Neural cell (in vitro differentiated cells): ENCODE data around the gene XXYLT1. TPM values are rescaled to one million over a fixed set of nuclear protein-coding genes. Genes with fewer than 3 reads are reported as not detected.

Experiments
- H2AFZ ChIP-seq: fragments of 200-600, 300-800 bp; sonication (generic), shearing (Covaris generic); 2 replicates; pipeline ENCODE4 v1.6.0; 2014; ENCODE audit warnings: low read depth, mild to moderate bottlenecking, antibody characterized with exemption, low read length, moderate library complexity
- H3F3A ChIP-seq: fragments of 200-600 bp; shearing (Covaris generic); 2 replicates; pipeline ENCODE4 v1.6.1; 2016; ENCODE audit warnings: mild to moderate bottlenecking, moderate library complexity, mixed read lengths, antibody characterized with exemption, low read length; ENCODE audit not compliant: insufficient read depth, poor library complexity, severe bottlenecking
- H3K27ac ChIP-seq: fragments of 200-600, 300-800 bp; sonication (generic), shearing (Covaris generic); 2 replicates; pipeline ENCODE4 v1.5.1; 2014; ENCODE audit warnings: mild to moderate bottlenecking, low read length, moderate library complexity
- H3K27me3 ChIP-seq: fragments of 300-800, 200-600 bp; sonication (generic), shearing (Covaris generic); 2 replicates; pipeline ENCODE4 v1.6.0; 2014; ENCODE audit warnings: mild to moderate bottlenecking, low read depth, low read length, moderate library complexity; ENCODE audit not compliant: insufficient read depth
- H3K36me3 ChIP-seq: fragments of 300-800, 200-600 bp; sonication (generic), shearing (Covaris generic); 2 replicates; pipeline ENCODE4 v1.5.1; 2014; ENCODE audit warnings: mild to moderate bottlenecking, antibody characterized with exemption, low read length, moderate library complexity; ENCODE audit not compliant: insufficient read depth
- H3K4me2 ChIP-seq: fragments of 300-800, 200-600 bp; sonication (generic), shearing (Covaris generic); 2 replicates; pipeline ENCODE4 v1.6.0; 2014; ENCODE audit warnings: mild to moderate bottlenecking, low read length
- H3K4me3 ChIP-seq: fragments of 300-800, 200-600 bp; sonication (generic), shearing (Covaris generic); 2 replicates; pipeline ENCODE4 v1.5.1; 2014; ENCODE audit warnings: mild to moderate bottlenecking, low read length, moderate library complexity
- H3K79me2 ChIP-seq: fragments of 200-600 bp; shearing (Covaris generic); replicated peaks from 2 replicates; pipeline ENCODE4 v1.6.0; 2014; ENCODE audit warnings: mild to moderate bottlenecking, low read length, moderate library complexity; ENCODE audit not compliant: insufficient read depth
- H3K9ac ChIP-seq: fragments of 300-800, 200-600 bp; sonication (generic), shearing (Covaris generic); 2 replicates; pipeline ENCODE4 v1.6.1; 2016; ENCODE audit warnings: mild to moderate bottlenecking, low read length, mixed read lengths
- H3K9me2 ChIP-seq: fragments of 200-600 bp; shearing (Covaris generic); 2 replicates; pipeline ENCODE4 v1.6.1; 2016; ENCODE audit warnings: mild to moderate bottlenecking, low read length, mixed read lengths; ENCODE audit not compliant: insufficient read depth
- H3K9me3 ChIP-seq: fragments of 200-600, 300-800 bp; sonication (generic), shearing (Covaris generic); 2 replicates; pipeline ENCODE4 v1.6.1; 2016; ENCODE audit warnings: mild to moderate bottlenecking, mixed run types, low read length, moderate library complexity, mixed read lengths
- H4K20me1 ChIP-seq: fragments of 200-600 bp; shearing (Covaris generic); 2 replicates; pipeline ENCODE4 v1.6.1; 2016; ENCODE audit warnings: mild to moderate bottlenecking, mixed run types; ENCODE audit not compliant: insufficient read depth
- CTCF ChIP-seq: fragments of 450-650 bp; IDR thresholded peaks from 2 replicates; pipeline ENCODE4 v1.5.1; 2014; ENCODE audit warnings: antibody characterized with exemption, mild to moderate bottlenecking, moderate library complexity; ENCODE audit not compliant: poor library complexity, severe bottlenecking
- EP300 ChIP-seq: fragments of 450-650 bp; conservative IDR thresholded peaks from 2 replicates; pipeline ENCODE4 v1.6.1; 2014; ENCODE audit warnings: antibody characterized with exemption, mild to moderate bottlenecking, moderate library complexity; ENCODE audit not compliant: poor library complexity, severe bottlenecking
- EZH2 ChIP-seq: fragments of 200-600, 300-800 bp; shearing (Covaris generic), sonication (generic); IDR thresholded peaks from 2 replicates; pipeline ENCODE4 v1.6.1; 2014; ENCODE audit warnings: antibody characterized with exemption, low read length, borderline replicate concordance, mild to moderate bottlenecking; ENCODE audit not compliant: insufficient read depth, poor library complexity, severe bottlenecking
- MXI1 ChIP-seq: fragments of 450-650 bp; conservative IDR thresholded peaks from 2 replicates; pipeline ENCODE4 v1.6.1; 2014; ENCODE audit warnings: antibody characterized with exemption, mild to moderate bottlenecking; ENCODE audit not compliant: poor library complexity, severe bottlenecking
- POLR2AphosphoS5 ChIP-seq: IDR thresholded peaks from 2 replicates; pipeline ENCODE4 v1.6.1; 2012
- SMC3 ChIP-seq: fragments of 450-650 bp; conservative IDR thresholded peaks from 2 replicates; pipeline ENCODE4 v1.6.1; 2014; ENCODE audit warnings: antibody characterized with exemption, mild to moderate bottlenecking, moderate library complexity; ENCODE audit not compliant: poor library complexity
- TAF1 ChIP-seq: IDR thresholded peaks from 2 replicates; pipeline ENCODE4 v1.6.1; 2012; ENCODE audit warnings: low read depth
- polyA plus RNA-seq: library from polyadenylated mRNA; depleted of rRNA; stranded (reverse); fragments of >200 nt; gene quantifications from 2 replicates; pipeline ENCODE4 v1.2.3, GENCODE V29; 2014
- TF ChIP-seq, protein P1 (sequence below): IDR thresholded peaks from 2 replicates; pipeline ENCODE4 v1.6.1; 2012; ENCODE audit warnings: borderline replicate concordance

XXYLT1 gene
- polyA plus RNA-seq, 1 donor from 2014 or later = 25.4 TPM

- no peak overlapping the region for H3K27ac ChIP-seq
- H3K79me2 ChIP-seq = peaks cover 6% of the 10 kb centered on the region
- no peak overlapping the region for H2AFZ ChIP-seq
- H3K9me3 ChIP-seq = no peaks in the 10 kb centered on the region
- no peak for TF ChIP-seq POLR2AphosphoS5
- H3K4me2 ChIP-seq = no peak overlapping the region
- H3K36me3 ChIP-seq = no peaks in the 10 kb centered on the region
- no peaks in the 10 kb centered on the region for H3F3A ChIP-seq
- H4K20me1 ChIP-seq = no peaks in the 10 kb centered on the region
- no peaks in the 10 kb centered on the region for H3K9me2 ChIP-seq
- no peak overlapping the region for H3K9ac ChIP-seq
- H3K4me3 ChIP-seq = no peak overlapping the region
- no peaks in the 10 kb centered on the region for H3K27me3 ChIP-seq
Measured at GRCh38 chr3:195251336-195252065, 19.5 kb downstream of the XXYLT1 start.

GRCh38 chr3:195250473-195251251, 20.3 kb downstream of the XXYLT1 start:
- no peak overlapping the region for H2AFZ ChIP-seq
- H3K4me3 ChIP-seq = no peak overlapping the region
- H3K9me3 ChIP-seq = no peaks in the 10 kb centered on the region
- no peak overlapping the region for H3K9ac ChIP-seq
- peaks cover 6% of the 10 kb centered on the region for H3K79me2 ChIP-seq
- H3K27me3 ChIP-seq = no peaks in the 10 kb centered on the region
- no peaks in the 10 kb centered on the region for H3K9me2 ChIP-seq
- no peaks in the 10 kb centered on the region for H4K20me1 ChIP-seq
- no peak overlapping the region for H3K27ac ChIP-seq
- H3K4me2 ChIP-seq = no peak overlapping the region
- no peak for TF ChIP-seq MXI1
- TF ChIP-seq CTCF = no peak
- TF ChIP-seq EP300 = no peak
- TF ChIP-seq EZH2 = no peak
- TF ChIP-seq, protein P1, sequence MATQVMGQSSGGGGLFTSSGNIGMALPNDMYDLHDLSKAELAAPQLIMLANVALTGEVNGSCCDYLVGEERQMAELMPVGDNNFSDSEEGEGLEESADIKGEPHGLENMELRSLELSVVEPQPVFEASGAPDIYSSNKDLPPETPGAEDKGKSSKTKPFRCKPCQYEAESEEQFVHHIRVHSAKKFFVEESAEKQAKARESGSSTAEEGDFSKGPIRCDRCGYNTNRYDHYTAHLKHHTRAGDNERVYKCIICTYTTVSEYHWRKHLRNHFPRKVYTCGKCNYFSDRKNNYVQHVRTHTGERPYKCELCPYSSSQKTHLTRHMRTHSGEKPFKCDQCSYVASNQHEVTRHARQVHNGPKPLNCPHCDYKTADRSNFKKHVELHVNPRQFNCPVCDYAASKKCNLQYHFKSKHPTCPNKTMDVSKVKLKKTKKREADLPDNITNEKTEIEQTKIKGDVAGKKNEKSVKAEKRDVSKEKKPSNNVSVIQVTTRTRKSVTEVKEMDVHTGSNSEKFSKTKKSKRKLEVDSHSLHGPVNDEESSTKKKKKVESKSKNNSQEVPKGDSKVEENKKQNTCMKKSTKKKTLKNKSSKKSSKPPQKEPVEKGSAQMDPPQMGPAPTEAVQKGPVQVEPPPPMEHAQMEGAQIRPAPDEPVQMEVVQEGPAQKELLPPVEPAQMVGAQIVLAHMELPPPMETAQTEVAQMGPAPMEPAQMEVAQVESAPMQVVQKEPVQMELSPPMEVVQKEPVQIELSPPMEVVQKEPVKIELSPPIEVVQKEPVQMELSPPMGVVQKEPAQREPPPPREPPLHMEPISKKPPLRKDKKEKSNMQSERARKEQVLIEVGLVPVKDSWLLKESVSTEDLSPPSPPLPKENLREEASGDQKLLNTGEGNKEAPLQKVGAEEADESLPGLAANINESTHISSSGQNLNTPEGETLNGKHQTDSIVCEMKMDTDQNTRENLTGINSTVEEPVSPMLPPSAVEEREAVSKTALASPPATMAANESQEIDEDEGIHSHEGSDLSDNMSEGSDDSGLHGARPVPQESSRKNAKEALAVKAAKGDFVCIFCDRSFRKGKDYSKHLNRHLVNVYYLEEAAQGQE = no peak
- TF ChIP-seq TAF1 = no peak
- TF ChIP-seq POLR2AphosphoS5 = no peak
- TF ChIP-seq SMC3 = no peak
- no peaks in the 10 kb centered on the region for H3F3A ChIP-seq
- no peaks in the 10 kb centered on the region for H3K36me3 ChIP-seq
